ENCODE data around the gene SUMO4. TPM values are rescaled to one million over a fixed set of nuclear protein-coding genes. Genes with fewer than 3 reads are reported as not detected.

The SUMO4 gene
- total RNA-seq, 1 donor from 2014 or later, result 3.9 TPM

- no peak for TF ChIP-seq POLR2AphosphoS5 (IDR thresholded peaks at IDR 0.05; ENCODE audit: insufficient read depth in 1 of 2, low read depth in 1 of 2)
- no peak for TF ChIP-seq CTCF (IDR thresholded peaks at IDR 0.05)
- no peak for TF ChIP-seq POLR2A (IDR thresholded peaks at IDR 0.05)
- Histone ChIP-seq H3K36me3 (no peaks in the 10 kb centered on the region), H3K4me3 (no peak overlapping the region), H3K27me3 (no peaks in the 10 kb centered on the region), H3K27ac (no peak overlapping the region), H3K9me3 (no peaks in the 10 kb centered on the region), H3K4me1 (peaks cover 24% of the 10 kb centered on the region)
- DNase-seq (ENCODE audit: extremely low spot score in 2 of 2), result no peak
- intact Hi-C loops (cut with DNase I), result no loop called here
Measured at GRCh38 chr6:149360536-149360935, 39.5 kb upstream of the SUMO4 start.

- no peak for TF ChIP-seq POLR2A (IDR thresholded peaks at IDR 0.05)
- no peak for TF ChIP-seq POLR2AphosphoS5 (IDR thresholded peaks at IDR 0.05; ENCODE audit: insufficient read depth in 1 of 2, low read depth in 1 of 2)
- TF ChIP-seq CTCF (IDR thresholded peaks at IDR 0.05), result no peak
- H3K4me3 ChIP-seq, result no peak overlapping the region
- no peaks in the 10 kb centered on the region for H3K27me3 ChIP-seq
- no peak overlapping the region for H3K27ac ChIP-seq
- H3K9me3 ChIP-seq, result no peaks in the 10 kb centered on the region
- no peaks in the 10 kb centered on the region for H3K36me3 ChIP-seq
- intact Hi-C loops (cut with DNase I), result no loop called here
- DNase-seq (ENCODE audit: extremely low spot score in 2 of 2), result no peak
- H3K4me1 ChIP-seq, result peaks cover 34% of the 10 kb centered on the region
Measured at GRCh38 chr6:149362289-149362688, 37.8 kb upstream of the SUMO4 start.

DNA sequence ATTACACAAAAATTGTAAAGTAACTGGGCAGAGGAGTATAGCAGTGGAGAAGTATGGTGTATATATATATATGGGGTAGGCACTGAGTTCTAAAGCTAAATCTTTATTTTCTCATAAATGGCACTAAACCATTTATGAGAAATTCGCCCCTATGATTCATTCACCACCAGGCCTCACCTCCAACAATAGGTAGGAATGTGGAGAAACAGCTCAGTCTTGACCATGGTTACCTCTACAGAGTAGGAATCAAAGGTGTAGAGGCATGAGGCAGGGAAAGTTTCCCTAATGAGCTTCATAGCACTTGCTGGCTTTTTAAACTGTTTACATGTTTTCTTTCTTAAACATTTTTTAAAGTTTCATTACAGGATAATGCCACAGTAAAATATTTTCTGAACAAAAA, 36.9 kb upstream of the SUMO4 start:
- H3K27me3 ChIP-seq, result no peaks in the 10 kb centered on the region
- intact Hi-C loops (cut with DNase I), result no loop called here
- DNase-seq (ENCODE audit: extremely low spot score in 2 of 2), result no peak
- no peak overlapping the region for H3K4me3 ChIP-seq
- H3K9me3 ChIP-seq, result no peaks in the 10 kb centered on the region
- H3K27ac ChIP-seq, result no peak overlapping the region
- no peak for TF ChIP-seq CTCF (IDR thresholded peaks at IDR 0.05)
- TF ChIP-seq POLR2AphosphoS5 (IDR thresholded peaks at IDR 0.05; ENCODE audit: insufficient read depth in 1 of 2, low read depth in 1 of 2), result no peak
- no peak for TF ChIP-seq POLR2A (IDR thresholded peaks at IDR 0.05)
- H3K36me3 ChIP-seq, result no peaks in the 10 kb centered on the region
- H3K4me1 ChIP-seq, result peaks cover 30% of the 10 kb centered on the region

GRCh38 chr6:149364557-149364956, 35.5 kb upstream of the SUMO4 start:
- intact Hi-C loops (cut with DNase I), result no loop called here
- no peaks in the 10 kb centered on the region for H3K27me3 ChIP-seq

GRCh38 chr6:149365197-149365596, 34.9 kb upstream of the SUMO4 start:
- peaks cover 30% of the 10 kb centered on the region for H3K4me1 ChIP-seq
- intact Hi-C loops (cut with DNase I), result no loop called here
- TF ChIP-seq POLR2AphosphoS5 (IDR thresholded peaks at IDR 0.05; ENCODE audit: insufficient read depth in 1 of 2, low read depth in 1 of 2) (no peak), CTCF (IDR thresholded peaks at IDR 0.05) (no peak), POLR2A (IDR thresholded peaks at IDR 0.05) (no peak)

More at GRCh38 chr6:149364557-149364956, 35.5 kb upstream of the SUMO4 start:
- TF ChIP-seq POLR2AphosphoS5 (IDR thresholded peaks at IDR 0.05; ENCODE audit: insufficient read depth in 1 of 2, low read depth in 1 of 2) (no peak), POLR2A (IDR thresholded peaks at IDR 0.05) (no peak), CTCF (IDR thresholded peaks at IDR 0.05) (no peak)
- H3K36me3 ChIP-seq, result no peaks in the 10 kb centered on the region
- H3K4me3 ChIP-seq, result no peak overlapping the region
- H3K27ac ChIP-seq, result no peak overlapping the region
- no peaks in the 10 kb centered on the region for H3K9me3 ChIP-seq
- DNase-seq (ENCODE audit: extremely low spot score in 2 of 2), result no peak
- peaks cover 30% of the 10 kb centered on the region for H3K4me1 ChIP-seq

More at GRCh38 chr6:149365197-149365596, 34.9 kb upstream of the SUMO4 start:
- Histone ChIP-seq H3K27me3 (no peaks in the 10 kb centered on the region), H3K36me3 (no peaks in the 10 kb centered on the region), H3K4me3 (no peak overlapping the region), H3K9me3 (no peaks in the 10 kb centered on the region), H3K27ac (no peak overlapping the region)
- no peak for DNase-seq (ENCODE audit: extremely low spot score in 2 of 2)
